ENCODE data around the gene NFATC3.
A peak's percentile ranks its signal among the peaks of the same experiment; 100 is the strongest.

NFATC3 gene

DNA sequence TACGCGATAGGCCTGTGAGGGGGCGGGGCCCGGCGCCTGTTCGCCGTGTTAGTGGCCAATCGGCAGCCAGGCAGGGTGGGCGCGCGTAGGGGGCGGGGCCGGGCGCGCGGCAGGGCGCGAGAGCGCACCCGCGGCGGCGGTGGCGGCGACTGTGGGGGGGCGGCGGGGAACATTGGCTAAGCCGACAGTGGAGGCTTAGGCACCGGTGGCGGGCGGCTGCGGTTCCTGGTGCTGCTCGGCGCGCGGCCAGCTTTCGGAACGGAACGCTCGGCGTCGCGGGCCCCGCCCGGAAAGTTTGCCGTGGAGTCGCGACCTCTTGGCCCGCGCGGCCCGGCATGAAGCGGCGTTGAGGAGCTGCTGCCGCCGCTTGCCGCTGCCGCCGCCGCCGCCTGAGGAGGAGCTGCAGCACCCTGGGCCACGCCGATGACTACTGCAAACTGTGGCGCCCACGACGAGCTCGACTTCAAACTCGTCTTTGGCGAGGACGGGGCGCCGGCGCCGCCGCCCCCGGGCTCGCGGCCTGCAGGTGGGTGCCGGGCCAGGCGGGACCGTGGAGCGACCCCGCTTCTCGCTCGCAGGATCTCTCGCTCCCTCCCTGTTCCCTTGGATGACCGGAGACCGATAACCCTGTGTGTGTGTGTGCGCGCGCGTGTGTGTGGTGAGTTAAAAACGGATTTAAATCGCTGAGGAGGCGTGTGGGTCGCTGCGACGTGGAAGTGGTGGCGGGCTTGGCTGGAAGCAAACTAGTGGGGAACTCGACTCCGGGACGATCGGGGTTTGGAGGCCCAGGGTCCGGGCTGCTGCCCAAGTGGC lies at the start of gene NFATC3:
NFATC3 (plus strand) TSS at position 112 of the 813 bp plus-strand sequence; CDS start at position 424, 312 bp downstream.
- DNase-seq (ENCODE audit: low read depth) = peak; percentile 90

- no peak for DNase-seq (ENCODE audit: low read depth)
These were observed 47.2 kb upstream of the NFATC3 start for GRCh38 chr16:68037841-68038597.

DNA sequence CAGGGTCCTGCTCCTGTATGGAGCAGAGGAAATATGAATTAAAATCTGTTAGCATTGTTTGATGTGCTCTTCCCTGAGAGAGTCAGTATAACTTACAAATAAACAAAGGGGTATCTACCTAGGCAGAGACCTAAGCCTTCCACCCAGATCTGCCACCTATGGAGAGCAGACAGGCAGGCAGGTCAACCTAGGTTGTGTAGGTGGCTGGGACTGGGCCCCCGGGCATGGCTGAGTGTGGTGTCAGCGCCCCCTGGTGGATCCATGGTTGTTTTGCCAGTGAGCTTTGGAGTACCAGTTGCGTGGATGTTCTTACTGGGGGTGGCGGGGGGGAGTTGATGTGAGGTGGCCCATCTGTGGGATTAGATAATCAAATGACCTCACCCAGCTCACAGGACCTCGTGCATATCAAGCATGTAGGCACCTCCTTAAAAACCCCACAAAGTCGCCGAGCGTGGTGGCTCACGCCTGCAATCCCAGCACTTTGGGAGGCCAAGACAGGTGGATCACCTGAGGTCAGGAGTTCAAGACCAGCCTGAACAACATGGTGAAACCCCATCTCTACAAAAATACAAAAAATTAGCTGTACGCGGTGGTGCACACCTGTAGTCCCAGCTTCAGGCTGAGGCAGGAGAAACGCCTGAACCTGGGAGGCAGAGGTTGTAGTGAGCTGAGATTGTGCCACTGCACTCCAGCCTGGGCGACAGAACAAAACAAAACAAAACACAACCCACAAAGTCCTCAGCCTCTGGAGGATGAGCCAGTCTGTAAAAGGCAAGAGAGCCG lies 44.5 kb upstream of the NFATC3 start:
- DNase-seq (ENCODE audit: low read depth) = no peak

- DNase-seq (ENCODE audit: low read depth) = no peak
These were observed 43.4 kb upstream of the NFATC3 start for GRCh38 chr16:68041783-68042182.

- no peak for DNase-seq (ENCODE audit: low read depth)
These were observed 39.1 kb upstream of the NFATC3 start for GRCh38 chr16:68046106-68046505.

GRCh38 chr16:68047987-68048386 lies 37.2 kb upstream of the NFATC3 start:
- DNase-seq (ENCODE audit: low read depth) = no peak

DNA sequence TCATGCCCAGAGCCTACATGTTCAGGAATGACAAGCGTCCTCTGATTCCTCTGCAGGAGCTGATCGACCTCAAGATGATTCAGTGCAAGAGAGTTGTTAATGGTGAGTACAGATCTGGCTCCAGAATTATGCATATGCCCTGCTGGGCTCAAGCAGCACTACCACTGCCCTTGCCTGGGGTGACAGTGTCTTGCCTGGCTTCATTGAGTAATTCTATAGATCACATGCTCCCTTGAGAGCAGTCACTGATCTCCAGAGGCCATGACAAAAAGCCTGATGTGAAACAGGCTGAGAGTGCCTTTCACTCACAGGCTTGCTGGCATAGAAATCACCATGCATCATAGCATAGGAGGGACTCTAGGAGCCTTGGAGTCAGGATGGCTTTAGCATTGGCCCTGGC lies 35.7 kb upstream of the NFATC3 start:
- DNase-seq (ENCODE audit: low read depth) = no peak

DNA sequence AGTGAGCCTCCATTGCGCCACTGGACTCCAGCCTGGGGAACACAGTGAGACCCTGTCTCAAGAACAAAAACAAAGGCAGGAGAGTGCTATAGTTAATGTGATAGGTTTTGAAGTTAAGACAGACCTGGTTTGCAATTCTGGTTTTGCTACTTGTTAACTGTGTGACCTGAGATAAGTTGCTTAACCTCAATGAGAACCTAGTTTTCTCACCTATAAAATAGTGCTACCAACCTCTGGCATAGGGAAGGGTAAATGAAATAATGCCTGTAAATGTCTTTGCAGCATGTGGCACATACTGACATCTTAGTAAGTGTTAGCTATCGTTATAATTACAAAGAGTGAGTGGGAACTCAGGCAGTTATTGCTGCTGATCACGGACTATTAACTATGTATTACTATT lies 29.8 kb upstream of the NFATC3 start:
- no peak for DNase-seq (ENCODE audit: low read depth)

- DNase-seq (ENCODE audit: low read depth) = no peak
These were observed 25.4 kb upstream of the NFATC3 start for GRCh38 chr16:68059804-68060203.

DNA sequence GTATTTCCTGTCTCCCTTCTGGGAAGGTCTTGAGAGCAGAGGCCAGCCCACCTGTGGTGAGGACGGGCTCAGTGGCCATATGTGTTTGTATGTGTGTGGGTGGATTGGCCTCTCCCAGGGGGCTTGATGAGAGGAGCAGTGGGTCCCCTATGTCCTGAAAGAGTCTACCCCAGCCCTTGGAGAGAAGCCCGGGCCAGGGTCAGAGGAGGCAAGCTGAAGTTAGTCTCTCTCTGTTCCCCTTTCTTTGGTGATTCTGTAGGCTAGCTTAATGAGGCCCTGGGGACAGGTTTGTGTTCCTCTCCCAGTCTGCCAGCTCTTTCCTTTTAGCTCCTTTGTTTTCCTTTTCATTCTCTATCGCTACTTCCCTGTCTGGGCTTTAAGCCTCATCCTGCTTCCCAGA lies 23.8 kb upstream of the NFATC3 start:
- no peak for DNase-seq (ENCODE audit: low read depth)

DNA sequence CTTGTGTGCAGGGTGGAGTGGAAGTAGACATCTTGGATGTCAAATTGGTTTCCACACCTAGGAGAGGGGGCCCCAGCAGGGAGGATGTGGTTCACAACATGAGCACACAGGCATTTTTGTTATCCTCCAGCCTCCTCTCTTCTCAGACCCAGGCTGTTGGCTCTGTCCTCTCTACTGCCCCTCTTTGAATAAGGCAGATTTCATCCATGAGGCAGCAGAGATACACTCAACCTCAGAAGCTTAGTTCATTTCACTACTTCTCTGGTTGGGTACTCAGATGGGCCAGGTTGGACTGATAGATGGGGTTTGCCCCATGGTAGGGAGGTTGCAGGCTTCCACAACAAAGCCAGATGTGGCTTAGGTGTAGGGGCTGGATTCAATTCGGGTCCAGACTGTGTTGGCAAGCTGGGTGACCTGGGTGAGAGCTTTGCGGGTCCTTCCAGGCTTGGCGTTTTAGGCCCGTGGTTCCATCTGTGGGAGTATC lies 22.2 kb upstream of the NFATC3 start:
- no peak for DNase-seq (ENCODE audit: low read depth)

GRCh38 chr16:68064791-68065365 lies 20.3 kb upstream of the NFATC3 start:
- DNase-seq (ENCODE audit: low read depth) = no peak

DNA sequence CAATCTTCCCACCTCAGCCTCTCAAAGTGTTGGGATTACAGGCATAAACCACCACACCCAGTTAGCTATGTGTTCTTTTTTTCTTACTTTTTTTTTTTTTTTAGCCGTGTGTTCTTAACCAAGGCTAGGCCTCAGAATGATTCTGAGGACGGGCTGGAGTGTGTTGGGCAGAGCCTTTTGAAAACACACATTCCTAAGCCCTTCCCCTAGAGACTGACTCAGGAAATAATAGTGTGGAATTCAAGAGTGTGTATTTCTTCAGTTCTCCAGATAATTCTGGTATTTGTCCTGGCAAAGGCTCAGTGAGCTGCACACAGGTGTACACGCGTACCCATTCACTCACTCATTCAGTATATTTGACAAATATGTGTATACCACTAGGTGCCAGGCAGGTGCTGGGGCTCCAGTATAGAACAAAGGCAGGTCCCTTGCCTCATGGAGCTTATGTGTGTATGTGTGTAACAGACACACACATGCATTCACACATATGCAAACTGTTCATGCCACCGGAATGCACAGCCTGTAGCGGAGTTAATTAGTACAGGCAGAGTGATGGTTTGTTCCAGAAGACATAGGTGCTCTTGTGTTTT lies 19.4 kb upstream of the NFATC3 start:
- DNase-seq (ENCODE audit: low read depth) = no peak

DNA sequence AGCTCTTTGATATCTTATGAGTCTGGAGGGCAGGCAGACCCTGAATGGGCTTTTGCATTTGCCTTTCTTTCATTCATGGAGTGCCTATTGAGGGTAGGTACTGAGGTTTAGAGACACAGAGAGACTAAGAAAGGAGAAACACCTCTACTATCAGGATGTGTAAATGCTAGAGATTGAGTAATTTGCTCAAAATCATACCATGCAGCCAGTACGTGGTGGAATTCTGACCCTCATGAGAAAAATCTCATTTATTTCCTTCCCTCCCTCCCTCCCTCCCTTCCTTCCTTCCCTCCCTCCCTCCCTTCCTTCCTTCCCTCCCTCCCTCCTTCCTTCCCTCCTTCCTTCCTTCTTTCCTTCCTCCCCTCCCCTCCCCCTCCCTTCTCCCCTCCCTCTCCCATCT lies 18.4 kb upstream of the NFATC3 start:
- no peak for DNase-seq (ENCODE audit: low read depth)

- no peak for DNase-seq (ENCODE audit: low read depth)
These were observed 16.2 kb upstream of the NFATC3 start for GRCh38 chr16:68068926-68069325.

DNA sequence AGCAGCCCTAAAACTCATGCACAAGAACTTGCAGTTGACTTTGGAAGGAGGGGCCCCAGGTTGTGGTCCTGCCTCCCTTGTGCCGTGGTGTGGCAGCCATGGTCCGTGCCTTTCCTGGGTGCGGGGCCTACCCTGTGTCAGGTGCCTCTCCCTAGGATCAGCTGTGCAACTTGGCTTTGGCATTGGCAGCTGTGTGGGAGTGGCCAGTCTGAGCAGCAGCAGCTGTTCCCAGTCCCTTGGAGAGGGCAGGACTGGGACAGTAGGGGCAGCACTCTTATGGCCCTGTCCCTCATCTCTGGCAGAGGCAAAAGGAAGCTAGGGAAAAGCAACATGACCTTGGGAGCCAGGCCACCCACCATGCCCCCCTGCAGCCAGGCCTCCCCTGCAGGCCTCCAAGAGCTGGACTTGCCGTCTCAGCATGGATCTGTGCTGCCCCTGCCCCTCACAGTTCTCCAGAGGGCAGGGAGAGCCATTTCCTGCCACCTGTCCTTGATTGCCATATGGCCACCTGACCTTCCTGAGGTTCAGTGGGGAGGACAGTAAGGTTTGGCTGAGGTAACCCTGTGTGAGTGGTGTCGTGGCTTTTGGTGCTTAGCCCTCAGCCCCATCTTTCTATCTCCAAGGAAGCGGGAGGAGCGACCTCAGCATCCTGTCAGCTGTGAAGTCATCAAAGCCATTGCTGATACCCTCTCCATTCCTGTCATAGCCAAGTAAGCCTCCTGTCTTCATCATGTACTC lies 15.5 kb upstream of the NFATC3 start:
- no peak for DNase-seq (ENCODE audit: low read depth)

DNA sequence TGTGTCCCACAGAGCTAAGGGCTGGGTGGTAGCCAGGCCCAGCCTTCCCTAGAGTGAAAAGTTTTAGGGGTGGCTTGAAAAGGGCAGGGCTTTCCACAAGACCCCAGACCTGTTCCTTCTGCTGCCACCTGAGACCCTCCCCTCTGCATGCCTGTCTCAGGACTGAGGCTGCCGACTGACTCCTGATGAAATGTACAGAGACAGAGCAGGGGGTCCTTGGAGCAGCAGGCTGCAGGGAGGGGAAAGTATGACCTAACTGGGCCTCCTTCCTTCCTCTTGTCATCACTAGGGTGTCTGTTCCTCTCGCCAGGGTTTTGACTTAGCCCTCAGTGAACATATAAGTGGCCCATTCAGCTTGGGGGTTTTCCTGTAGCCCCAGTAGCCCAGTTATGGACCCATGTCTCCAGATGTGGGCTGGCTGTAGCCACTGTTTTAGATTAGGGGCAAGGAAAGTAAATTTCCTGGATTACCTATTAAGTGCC lies 14.9 kb upstream of the NFATC3 start:
- DNase-seq (ENCODE audit: low read depth) = no peak

GRCh38 chr16:68070806-68071517 lies 14.2 kb upstream of the NFATC3 start:
- no peak for DNase-seq (ENCODE audit: low read depth)

GRCh38 chr16:68071518-68071901 lies 13.7 kb upstream of the NFATC3 start:
- DNase-seq (ENCODE audit: low read depth) = no peak

DNA sequence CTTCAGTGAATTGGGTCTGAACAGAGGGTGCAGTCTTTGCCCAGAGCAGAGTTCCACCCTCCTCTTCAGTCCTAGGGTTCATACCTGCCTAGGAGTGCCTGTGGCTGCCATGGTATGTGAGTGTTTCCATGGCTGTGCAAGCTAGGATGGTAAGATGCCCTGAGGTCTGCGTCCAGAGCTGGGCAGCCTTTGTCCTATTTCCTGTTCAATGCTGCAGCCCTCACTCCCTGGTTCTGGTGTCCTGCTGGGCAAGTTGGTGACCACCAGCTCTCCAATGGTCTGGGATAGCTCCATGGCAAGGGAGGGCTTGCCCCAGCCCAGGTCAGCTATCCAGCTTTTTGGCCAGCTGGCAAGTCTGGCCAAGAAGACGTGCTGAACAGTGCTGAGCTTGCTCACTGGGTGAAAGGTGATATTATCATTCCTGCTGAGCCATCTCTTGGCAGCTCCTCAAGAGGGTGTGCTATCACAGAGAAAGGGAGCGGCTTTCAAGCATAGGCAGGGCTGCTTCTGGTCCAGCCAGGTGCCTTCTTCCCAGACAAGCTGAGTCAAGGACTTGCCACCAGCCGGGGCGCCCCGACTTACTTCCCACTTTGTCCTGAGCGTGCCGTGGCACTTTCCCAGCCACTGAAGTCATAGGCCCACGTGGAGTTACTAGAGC lies 13.0 kb upstream of the NFATC3 start:
- DNase-seq (ENCODE audit: low read depth) = peak; percentile 71
